ENCODE results near the gene ULK4.

GRCh38 chr3:41523897-41524296 lies 438.0 kb downstream of the ULK4 start:
- no peak for TF ChIP-seq CTCF (IDR thresholded peaks at IDR 0.05)
- TF ChIP-seq POLR2A (IDR thresholded peaks at IDR 0.05), result no peak
